SH-SY5Y (cell line): ENCODE measurements around the gene IGF1R.

ENCODE experiments used
- GATA2 ChIP-seq: IDR thresholded peaks from 2 replicates; pipeline ENCODE4 v1.6.1; 2011; ENCODE audit warnings: mild to moderate bottlenecking, low read depth, low read length
- GATA3 ChIP-seq: IDR thresholded peaks from 2 replicates; pipeline ENCODE4 v1.6.1; 2011; ENCODE audit warnings: low read depth, mild to moderate bottlenecking, low read length, moderate library complexity

The IGF1R gene

GRCh38 chr15:98983334-98983733 lies 335.0 kb downstream of the IGF1R start:
- TF ChIP-seq GATA3: no peak
- no peak for TF ChIP-seq GATA2

DNA sequence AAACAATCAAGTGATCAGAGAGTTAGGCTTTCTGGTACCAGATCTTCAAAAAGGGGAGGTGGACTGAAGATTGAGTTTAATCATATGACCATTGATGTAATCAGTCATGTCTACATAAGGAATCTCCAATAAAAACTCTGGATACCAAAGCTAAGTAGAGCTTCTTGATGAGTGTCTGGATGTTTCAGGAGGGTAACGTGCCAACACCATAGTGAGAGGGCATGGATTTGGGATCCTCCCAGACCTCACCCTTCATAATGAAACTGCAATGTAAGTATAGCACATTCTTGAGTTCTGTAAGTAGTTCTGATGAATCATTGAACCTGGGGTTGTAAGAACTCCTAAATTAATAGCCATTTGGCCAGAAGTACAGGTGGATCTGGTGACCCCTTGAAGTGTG lies 337.9 kb downstream of the IGF1R start:
- TF ChIP-seq GATA3 (no peak), GATA2 (no peak)

- TF ChIP-seq GATA3: no peak
- TF ChIP-seq GATA2: no peak
Observed at GRCh38 chr15:98994892-98995291, 346.6 kb downstream of the IGF1R start.

DNA sequence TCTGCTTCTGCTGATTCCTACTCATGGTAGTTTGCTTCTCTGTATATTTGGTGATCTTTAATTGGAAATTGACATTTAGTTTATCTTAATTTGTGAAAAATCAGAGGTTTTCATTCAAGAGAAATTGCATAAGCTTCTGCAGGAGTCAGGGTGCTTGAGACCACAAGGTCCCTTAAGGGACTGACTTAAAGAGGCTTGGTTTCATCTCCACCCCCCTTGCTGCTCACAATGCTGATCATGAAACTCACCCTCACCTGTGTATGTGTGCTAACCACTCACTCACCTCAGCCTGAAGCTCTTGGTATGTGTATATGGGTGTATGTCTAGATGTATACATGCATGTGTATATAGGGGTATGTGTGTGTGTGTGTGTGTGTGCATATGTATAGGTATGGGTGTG lies 347.8 kb downstream of the IGF1R start:
- TF ChIP-seq GATA3 (no peak), GATA2 (no peak)

- TF ChIP-seq GATA2: no peak
- TF ChIP-seq GATA3: no peak
Observed at GRCh38 chr15:98996624-98997023, 348.3 kb downstream of the IGF1R start.

DNA sequence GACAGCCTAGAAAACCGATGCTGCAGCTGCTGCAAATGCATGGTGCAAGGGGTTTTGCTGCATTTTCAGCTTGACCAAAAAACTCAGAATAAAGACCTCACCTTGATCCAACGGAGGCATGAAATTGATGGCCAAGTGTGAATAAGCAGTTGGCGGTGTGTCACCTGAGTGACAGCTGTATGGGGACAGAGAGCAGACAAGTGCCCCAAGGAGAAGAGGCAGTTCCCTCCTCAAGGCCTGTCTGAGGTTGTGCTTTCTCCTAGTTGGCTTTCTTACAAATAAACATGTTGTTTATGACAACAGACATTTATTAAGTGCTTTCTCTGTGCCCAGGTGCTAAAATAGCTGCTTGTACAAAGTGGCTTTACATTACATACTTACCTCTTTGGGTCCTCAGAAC lies 349.0 kb downstream of the IGF1R start:
- TF ChIP-seq GATA2 (no peak), GATA3 (no peak)

DNA sequence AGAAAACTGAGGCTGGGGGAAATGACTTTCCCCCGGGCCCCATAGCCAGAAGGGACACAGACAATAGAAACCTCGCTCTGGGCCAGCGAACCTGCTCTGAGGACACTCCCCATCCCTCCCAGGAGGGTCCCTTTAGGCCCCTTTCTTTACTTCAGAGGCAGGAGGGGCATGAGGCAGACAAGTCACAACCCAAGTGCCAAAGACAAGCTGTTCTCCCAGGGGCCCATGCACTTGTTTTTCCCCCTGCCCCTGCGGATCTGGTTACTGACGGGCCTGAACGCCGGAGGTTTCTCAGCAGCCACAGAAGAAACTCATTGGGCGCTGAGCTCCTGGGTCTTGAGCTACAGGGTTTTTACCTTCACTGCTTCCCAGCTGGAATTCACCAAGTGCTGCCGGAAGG lies 349.4 kb downstream of the IGF1R start:
- no peak for TF ChIP-seq GATA3
- TF ChIP-seq GATA2: no peak

GRCh38 chr15:98998279-98998678 lies 349.9 kb downstream of the IGF1R start:
- TF ChIP-seq GATA2: no peak
- no peak for TF ChIP-seq GATA3

GRCh38 chr15:98999233-98999632 lies 350.9 kb downstream of the IGF1R start:
- no peak for TF ChIP-seq GATA3
- TF ChIP-seq GATA2: no peak

DNA sequence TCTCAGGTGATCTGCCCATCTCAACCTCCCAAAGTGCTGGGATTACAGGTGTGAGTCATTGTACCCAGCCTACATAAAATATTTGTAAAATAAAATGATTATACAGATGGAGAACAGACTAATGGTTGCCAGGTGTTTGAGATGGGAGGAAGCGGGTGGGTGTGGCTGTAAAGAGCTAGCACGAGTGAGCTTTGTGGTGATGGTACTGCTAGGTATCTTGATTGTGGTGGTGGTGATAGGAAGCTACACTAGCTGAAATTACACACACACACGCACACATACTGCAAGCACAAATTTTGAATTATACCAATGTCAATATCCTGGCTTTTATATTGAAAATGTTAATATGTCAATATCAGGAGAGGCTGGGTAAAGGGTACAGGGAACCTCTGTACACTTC lies 353.9 kb downstream of the IGF1R start:
- TF ChIP-seq GATA2: no peak

GRCh38 chr15:99006146-99006545 lies 357.8 kb downstream of the IGF1R start:
- no peak for TF ChIP-seq GATA2
- TF ChIP-seq GATA3: no peak

- TF ChIP-seq GATA3: no peak
- TF ChIP-seq GATA2: no peak
Observed at GRCh38 chr15:99006904-99007495, 358.7 kb downstream of the IGF1R start.

DNA sequence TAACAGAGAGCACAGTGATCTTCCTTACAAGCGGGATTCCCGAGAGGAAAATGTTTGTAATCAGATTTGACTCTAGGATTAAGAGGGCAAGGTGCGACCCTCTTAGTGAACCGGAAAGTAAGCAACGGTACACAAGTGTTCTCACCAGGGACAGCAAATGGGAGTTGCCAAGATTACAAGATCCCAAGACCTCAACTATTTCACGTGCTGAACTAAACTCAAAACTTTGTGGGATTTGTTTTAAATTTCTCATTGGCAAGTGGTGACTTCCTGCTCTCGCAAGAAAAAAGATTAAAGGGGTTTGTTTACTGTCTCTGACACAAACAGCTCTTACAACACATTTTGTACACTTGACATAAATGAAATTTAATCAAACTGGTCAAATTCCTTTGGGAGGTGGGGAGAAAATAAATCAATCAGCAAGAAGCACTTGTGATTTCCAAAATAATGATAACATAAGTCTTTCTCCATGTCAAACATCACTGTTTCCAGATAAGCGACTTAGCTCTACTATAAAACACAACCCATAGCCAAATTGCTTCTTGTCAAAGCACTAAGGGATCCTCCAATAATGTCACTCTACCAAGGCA lies 361.5 kb downstream of the IGF1R start:
- TF ChIP-seq GATA3 (no peak), GATA2 (no peak)

- TF ChIP-seq GATA2: no peak
- TF ChIP-seq GATA3: no peak
Observed at GRCh38 chr15:99010768-99011167, 362.4 kb downstream of the IGF1R start.
